ENCODE data around the gene EP400.

EP400 gene

GRCh38 chr12:131949431-131950181, at the start of gene EP400:
Gene EP400 (plus strand): TSS chr12:131949942. CDS start chr12:131960620, 10,678 bp downstream.
- Mint-ChIP-seq H3K36me3 (ENCODE audit: low read depth) (peaks cover 15% of the 10 kb centered on the region), H3K27ac (peak within 1 kb of the TSS; percentile 82), H3K4me3 (peak within 1 kb of the TSS; percentile 85), H3K9me3 (no peaks in the 10 kb centered on the region), H3K4me1 (peaks cover 46% of the 10 kb centered on the region), H3K27me3 (no peaks in the 10 kb centered on the region)
- ATAC-seq: peak; percentile 95
- peak; percentile 96 for DNase-seq

- Mint-ChIP-seq H3K27ac (no peak overlapping the region), H3K9me3 (no peaks in the 10 kb centered on the region), H3K27me3 (no peaks in the 10 kb centered on the region), H3K4me3 (no peak overlapping the region), H3K36me3 (ENCODE audit: low read depth) (no peaks in the 10 kb centered on the region), H3K4me1 (peaks cover 10% of the 10 kb centered on the region)
- no peak for DNase-seq
- ATAC-seq: no peak
Measured at GRCh38 chr12:131900397-131900796, 49.3 kb upstream of the EP400 start.

- Mint-ChIP-seq H3K4me3 (no peak overlapping the region), H3K9me3 (no peaks in the 10 kb centered on the region), H3K27me3 (no peaks in the 10 kb centered on the region), H3K36me3 (ENCODE audit: low read depth) (no peaks in the 10 kb centered on the region), H3K27ac (no peak overlapping the region), H3K4me1 (peaks cover 10% of the 10 kb centered on the region)
- ATAC-seq: no peak
- DNase-seq: no peak
Measured at GRCh38 chr12:131901431-131902331, 48.1 kb upstream of the EP400 start.

- Mint-ChIP-seq H3K27me3 (no peaks in the 10 kb centered on the region), H3K9me3 (no peaks in the 10 kb centered on the region), H3K4me3 (no peak overlapping the region), H3K27ac (no peak overlapping the region), H3K36me3 (ENCODE audit: low read depth) (no peaks in the 10 kb centered on the region), H3K4me1 (peaks cover 6% of the 10 kb centered on the region)
- ATAC-seq (no peak), DNase-seq (no peak)
Measured at GRCh38 chr12:131902332-131903241, 47.2 kb upstream of the EP400 start.

GRCh38 chr12:131903270-131904255, 46.2 kb upstream of the EP400 start:
- no peak overlapping the region for H3K27ac Mint-ChIP-seq
- DNase-seq: no peak

GRCh38 chr12:131904346-131904745, 45.4 kb upstream of the EP400 start:
- no peak for ATAC-seq
- no peak for DNase-seq
- no peaks in the 10 kb centered on the region for H3K9me3 Mint-ChIP-seq
- H3K27me3 Mint-ChIP-seq: no peaks in the 10 kb centered on the region
- no peak overlapping the region for H3K27ac Mint-ChIP-seq
- no peaks in the 10 kb centered on the region for H3K36me3 Mint-ChIP-seq (ENCODE audit: low read depth)
- no peak overlapping the region for H3K4me3 Mint-ChIP-seq
- peaks cover 6% of the 10 kb centered on the region for H3K4me1 Mint-ChIP-seq

More at GRCh38 chr12:131903270-131904255, 46.2 kb upstream of the EP400 start:
- ATAC-seq: no peak
- Mint-ChIP-seq H3K4me3 (no peak overlapping the region), H3K4me1 (peaks cover 6% of the 10 kb centered on the region), H3K27me3 (no peaks in the 10 kb centered on the region), H3K36me3 (ENCODE audit: low read depth) (no peaks in the 10 kb centered on the region), H3K9me3 (no peaks in the 10 kb centered on the region)

- H3K9me3 Mint-ChIP-seq: no peaks in the 10 kb centered on the region
- H3K36me3 Mint-ChIP-seq (ENCODE audit: low read depth): no peaks in the 10 kb centered on the region
- ATAC-seq (no peak), DNase-seq (no peak)
- H3K4me3 Mint-ChIP-seq: no peak overlapping the region
- H3K4me1 Mint-ChIP-seq: peaks cover 6% of the 10 kb centered on the region
- H3K27me3 Mint-ChIP-seq: no peaks in the 10 kb centered on the region
- H3K27ac Mint-ChIP-seq: no peak overlapping the region
Measured at GRCh38 chr12:131905081-131905629, 44.6 kb upstream of the EP400 start.

- Mint-ChIP-seq H3K27me3 (no peaks in the 10 kb centered on the region), H3K27ac (no peak overlapping the region), H3K4me1 (peaks cover 6% of the 10 kb centered on the region), H3K9me3 (no peaks in the 10 kb centered on the region), H3K4me3 (no peak overlapping the region), H3K36me3 (ENCODE audit: low read depth) (no peaks in the 10 kb centered on the region)
- no peak for ATAC-seq
- DNase-seq: no peak
Measured at GRCh38 chr12:131905630-131906091, 44.1 kb upstream of the EP400 start.

- H3K4me3 Mint-ChIP-seq: no peak overlapping the region
Measured at GRCh38 chr12:131907379-131908091, 42.2 kb upstream of the EP400 start.

GRCh38 chr12:131908092-131909080, 41.4 kb upstream of the EP400 start:
- DNase-seq (no peak), ATAC-seq (no peak)
- no peak overlapping the region for H3K4me3 Mint-ChIP-seq
- no peak overlapping the region for H3K27ac Mint-ChIP-seq
- peaks cover 6% of the 10 kb centered on the region for H3K4me1 Mint-ChIP-seq
- H3K36me3 Mint-ChIP-seq (ENCODE audit: low read depth): no peaks in the 10 kb centered on the region
- no peaks in the 10 kb centered on the region for H3K9me3 Mint-ChIP-seq
- no peaks in the 10 kb centered on the region for H3K27me3 Mint-ChIP-seq

More at GRCh38 chr12:131907379-131908091, 42.2 kb upstream of the EP400 start:
- no peaks in the 10 kb centered on the region for H3K36me3 Mint-ChIP-seq (ENCODE audit: low read depth)
- no peak overlapping the region for H3K27ac Mint-ChIP-seq
- peaks cover 6% of the 10 kb centered on the region for H3K4me1 Mint-ChIP-seq
- H3K27me3 Mint-ChIP-seq: no peaks in the 10 kb centered on the region
- DNase-seq (no peak), ATAC-seq (no peak)
- H3K9me3 Mint-ChIP-seq: no peaks in the 10 kb centered on the region

GRCh38 chr12:131909081-131909751, 40.5 kb upstream of the EP400 start:
- ATAC-seq (no peak), DNase-seq (no peak)
- Mint-ChIP-seq H3K36me3 (ENCODE audit: low read depth) (no peaks in the 10 kb centered on the region), H3K4me3 (no peak overlapping the region), H3K27me3 (no peaks in the 10 kb centered on the region), H3K4me1 (peaks cover 6% of the 10 kb centered on the region), H3K27ac (no peak overlapping the region), H3K9me3 (no peaks in the 10 kb centered on the region)

All from activated naive CD8-positive, alpha-beta T cell treated with anti-CD3 and anti-CD28 coated beads, Interleukin-2, amount 50 U/mL, for 24 hours (primary cell).